Measurements from ENCODE around the gene DPY19L1.
"Not testable (repeated sequence)": the region's sequence is repeated elsewhere in the genome, so short reads cannot be mapped to it uniquely, and the experiment has no call there.

The DPY19L1 gene

DNA sequence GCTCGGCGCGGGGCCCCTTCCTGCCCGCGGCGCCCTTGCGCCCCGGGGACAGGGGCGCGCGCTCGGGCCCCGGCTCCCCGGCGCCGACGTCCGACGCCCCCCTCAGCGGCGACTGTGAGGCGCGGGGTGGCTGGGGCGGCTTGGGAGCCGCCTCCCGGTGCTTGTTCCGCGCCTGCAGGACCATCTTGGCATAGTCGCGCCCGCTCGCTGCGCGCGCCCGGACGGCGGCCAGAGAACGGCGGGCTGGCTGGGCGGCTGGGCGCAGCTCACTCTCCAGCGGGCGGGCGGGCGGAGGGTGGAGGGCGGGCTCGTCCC lies at the start of gene DPY19L1:
TSS of gene DPY19L1 (minus strand) at position 275 of the 315 bp plus-strand sequence. CDS start at position 184, 91 bp downstream.
- FAIRE-seq (no peak), DNase-seq (ENCODE audit: insufficient read length, low spot score) (no peak)

DNA sequence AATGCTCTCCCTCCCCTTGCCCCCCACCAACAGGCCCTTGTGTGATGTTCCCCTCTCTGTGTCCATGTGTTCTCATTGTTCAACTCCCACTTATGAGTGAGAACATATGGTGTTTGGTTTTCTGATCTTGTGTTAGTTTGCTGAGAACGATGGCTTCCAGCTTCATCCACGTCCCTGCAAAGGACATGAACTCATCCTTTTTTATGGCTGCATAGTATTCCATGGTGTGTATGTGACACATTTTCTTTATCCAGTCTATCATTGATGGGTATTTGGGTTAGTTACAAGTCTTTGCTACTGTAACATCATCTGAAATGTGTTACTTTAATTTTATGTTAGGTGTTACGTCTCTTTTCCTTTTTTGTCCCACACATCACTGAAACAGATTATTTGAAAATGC lies 42.2 kb upstream of the DPY19L1 start:
- not testable (repeated sequence) for DNase-seq (ENCODE audit: insufficient read length, low spot score); FAIRE-seq

DNA sequence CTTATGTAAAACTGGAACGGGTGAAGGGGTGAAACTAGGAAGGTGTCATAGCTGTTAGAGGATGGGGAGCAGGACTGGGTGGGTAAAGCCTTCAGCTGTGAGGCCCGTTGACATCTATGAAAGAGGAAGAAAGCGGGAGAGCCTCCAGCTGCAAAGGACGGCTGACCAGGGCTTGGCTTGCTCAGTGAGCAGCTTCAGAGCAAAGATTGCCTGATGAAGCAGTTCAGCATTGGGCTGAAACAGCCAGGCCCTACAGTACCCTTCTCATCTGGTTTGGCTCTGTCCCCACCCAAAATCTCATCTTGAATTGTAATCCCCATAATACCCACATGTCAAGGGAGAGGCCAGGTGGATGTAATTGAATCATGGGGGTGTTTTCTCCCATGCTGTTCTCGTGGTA lies 36.7 kb upstream of the DPY19L1 start:
- FAIRE-seq, result not testable (repeated sequence)

DNA sequence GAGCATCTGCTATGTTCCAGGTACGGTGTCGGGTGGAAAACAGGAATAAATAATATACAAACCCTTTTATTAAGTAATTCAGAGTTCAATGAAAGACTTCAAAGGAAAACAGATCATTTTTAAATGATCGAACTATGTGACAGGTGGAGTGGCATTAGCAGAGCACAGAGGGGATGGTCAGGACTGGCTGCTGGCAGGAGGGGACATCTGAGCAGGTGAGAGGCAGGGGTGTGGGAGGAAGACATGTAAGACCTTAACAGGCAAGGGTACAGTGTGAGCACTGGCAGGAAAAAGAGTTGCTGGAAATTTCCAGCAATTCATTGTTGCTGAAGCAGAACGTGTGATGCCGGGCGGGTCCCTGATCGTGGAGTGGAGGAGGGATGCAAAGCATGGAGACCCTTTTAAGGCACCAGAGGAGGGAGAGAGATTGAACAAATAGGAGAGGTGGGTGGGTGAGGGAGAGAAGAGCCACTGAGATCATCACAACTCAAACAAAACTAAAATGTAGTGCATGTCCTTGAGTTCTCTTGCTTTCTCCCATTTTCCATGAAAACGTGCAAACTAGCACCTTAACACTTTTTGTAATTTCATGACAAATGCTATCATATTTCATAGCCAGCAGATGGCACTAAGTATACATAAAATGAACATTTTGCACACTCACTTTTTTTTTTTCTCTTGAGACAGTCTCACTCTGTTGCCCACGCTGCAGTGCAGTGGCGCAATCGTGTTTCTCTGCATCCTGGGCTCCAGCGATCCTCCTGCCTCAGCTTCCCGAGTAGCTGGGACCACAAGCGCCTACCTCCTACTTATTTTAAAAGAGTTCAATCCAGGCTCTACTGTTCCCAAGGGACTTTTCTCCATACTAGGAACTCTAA lies 35.9 kb upstream of the DPY19L1 start:
- not testable (repeated sequence) for DNase-seq (ENCODE audit: insufficient read length, low spot score); FAIRE-seq

More for the DNA sequence above, 36.7 kb upstream of the DPY19L1 start:
- not testable (repeated sequence) for DNase-seq (ENCODE audit: insufficient read length, low spot score)

DNA sequence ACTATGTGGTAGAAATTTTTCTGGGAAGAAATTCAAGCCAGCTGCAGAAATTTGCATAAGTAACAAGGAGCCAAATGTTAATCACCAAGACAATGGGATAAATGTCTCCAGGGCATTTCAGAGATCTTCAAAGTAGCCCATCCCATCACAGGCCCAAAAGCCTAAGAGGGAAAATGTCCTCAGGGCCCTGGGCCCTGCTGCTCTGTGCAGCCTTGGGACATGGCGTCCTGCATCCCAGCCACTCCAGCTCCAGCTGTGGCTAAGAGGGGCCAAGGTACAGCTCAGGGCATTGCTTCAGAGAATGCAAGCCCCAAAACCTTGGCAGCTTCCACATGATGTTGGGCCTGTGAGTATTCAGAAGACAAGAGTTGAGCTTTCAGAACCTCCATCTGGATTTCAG lies 31.8 kb upstream of the DPY19L1 start:
- not testable (repeated sequence) for FAIRE-seq; DNase-seq (ENCODE audit: insufficient read length, low spot score)

DNA sequence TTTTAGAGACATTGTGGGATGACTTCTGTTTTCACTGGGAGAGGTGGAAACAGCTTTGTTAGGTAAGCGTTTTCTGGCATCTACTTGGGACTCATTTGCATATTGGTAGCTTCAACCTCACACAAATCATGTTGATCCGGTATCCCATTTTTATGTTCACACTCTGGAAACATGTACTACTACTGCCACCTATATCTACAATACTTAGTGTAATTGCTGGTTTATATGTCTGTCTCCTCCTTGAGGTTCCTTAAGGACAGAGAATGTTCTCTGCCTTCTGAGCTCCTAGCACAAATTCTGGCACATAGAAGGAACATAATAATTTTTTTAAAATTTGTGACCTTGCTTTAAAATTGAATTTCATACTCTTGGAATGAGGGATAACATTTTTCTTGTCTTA lies 28.1 kb upstream of the DPY19L1 start:
- DNase-seq (ENCODE audit: insufficient read length, low spot score); FAIRE-seq: not testable (repeated sequence)

DNA sequence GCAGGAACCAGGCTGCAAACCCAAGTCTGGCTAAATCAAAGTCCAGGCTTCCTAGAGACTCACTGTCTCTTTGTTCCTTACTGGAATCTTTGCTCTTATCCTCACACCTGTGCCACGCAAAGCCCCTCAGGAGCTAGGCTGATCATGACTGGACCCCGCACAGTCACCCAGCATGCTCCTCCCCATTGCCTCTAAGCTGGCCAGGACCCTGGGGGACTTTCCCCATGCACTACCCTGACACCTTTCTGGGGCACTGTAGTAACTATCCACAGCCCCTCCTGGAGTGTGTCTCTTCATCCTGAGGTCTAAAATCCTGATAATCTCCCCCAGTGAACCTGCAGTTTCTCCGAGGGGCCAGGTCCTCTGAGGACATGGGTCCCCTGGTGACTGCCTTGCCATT lies 21.3 kb upstream of the DPY19L1 start:
- DNase-seq (ENCODE audit: insufficient read length, low spot score); FAIRE-seq: not testable (repeated sequence)

DNA sequence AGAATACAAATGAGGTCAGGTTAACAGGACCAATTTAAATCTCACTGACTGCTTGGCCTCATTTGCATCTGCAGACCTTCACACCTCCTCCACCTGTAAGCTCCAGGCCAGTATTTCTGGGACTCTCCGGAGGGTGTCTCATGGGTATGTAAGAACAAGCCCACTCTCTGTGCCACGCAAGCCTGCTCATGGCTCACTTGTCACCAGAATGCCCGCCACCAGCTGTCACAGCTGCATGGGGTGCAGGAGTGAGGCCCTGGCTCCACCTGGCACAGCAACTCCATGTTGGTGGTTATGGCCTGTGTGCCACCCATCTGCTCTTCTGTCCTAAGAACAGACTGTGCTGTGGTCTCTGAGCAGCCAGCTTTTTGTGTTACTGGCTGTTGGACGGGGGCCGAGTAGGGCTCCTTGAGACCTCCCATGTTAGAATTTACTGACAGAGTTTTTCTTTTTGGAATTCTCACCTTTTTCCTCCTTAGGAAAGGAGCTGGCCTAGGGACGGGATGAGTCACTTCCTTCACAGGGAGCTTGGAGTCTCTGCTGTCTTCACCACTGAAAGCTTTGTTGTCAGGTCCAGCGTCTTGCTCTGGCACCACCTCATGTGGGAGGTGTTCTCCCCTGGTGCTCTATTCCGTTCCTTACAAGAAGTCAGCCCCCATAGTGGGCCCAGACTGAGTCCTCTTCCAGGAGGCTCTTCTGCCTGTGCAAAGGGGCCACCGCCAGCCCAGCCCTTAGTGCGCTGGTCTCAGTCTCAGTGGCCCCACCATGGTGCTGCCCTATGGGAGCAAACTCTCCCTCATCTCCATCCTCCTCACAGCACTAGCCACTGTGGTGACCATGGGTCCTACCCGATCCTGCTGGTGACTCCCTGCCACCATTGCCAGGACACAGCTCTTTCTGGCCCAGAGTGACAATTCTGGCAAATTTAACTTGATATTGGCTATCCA lies 20.5 kb upstream of the DPY19L1 start:
- not testable (repeated sequence) for FAIRE-seq

DNA sequence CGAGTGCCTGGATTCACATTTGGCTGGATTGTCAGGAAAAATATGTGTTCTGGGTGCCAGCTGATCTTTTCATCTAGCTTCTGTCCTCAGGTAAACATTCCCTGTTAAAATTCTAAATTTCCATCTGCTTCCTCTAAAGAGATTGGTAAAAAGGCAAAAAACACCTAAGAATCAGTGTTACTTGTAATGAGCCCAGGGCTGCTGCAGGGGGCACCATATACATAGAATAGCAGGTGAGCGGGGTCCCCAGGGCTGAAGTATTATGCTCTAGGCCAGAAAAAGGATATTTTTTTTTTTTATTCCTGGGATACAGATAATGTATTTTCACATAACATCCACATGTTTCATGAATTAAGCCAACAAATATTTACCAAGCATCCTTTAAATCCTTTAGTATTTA lies 18.4 kb upstream of the DPY19L1 start:
- DNase-seq (ENCODE audit: insufficient read length, low spot score); FAIRE-seq: not testable (repeated sequence)

More for the DNA sequence above, 20.5 kb upstream of the DPY19L1 start:
- not testable (repeated sequence) for DNase-seq (ENCODE audit: insufficient read length, low spot score)

DNA sequence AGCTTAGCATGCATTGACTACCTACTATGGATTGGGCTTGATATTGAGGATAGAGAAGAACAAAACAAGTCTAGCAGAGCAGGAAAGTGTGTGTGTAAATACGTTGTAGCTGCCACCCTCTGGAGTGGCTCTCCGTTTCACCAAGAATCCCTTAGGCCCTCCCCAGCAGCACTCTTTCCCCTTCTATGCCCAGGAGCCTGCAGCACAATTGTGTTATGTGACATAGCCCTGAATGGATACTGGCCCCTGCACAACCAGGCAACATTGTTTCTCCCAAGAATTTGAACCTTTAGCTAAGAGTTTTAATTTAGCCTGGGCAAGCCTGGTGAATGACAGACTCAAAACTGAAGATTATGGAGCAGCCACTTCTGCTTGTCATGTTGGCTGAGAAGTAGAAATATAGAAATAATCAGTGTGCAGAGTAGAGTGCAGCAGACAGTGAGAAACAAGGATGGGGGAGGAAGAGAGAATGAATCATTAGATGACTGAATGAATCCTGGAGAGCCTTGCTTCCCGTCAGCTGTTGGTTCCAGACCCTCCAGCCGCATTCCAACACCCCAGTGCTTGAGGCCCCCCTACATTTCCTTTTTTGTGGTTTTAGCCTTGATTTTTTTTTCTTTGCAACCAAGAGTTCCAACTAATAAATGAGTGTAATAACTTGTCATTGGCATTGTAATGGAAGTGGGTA lies 16.3 kb upstream of the DPY19L1 start:
- not testable (repeated sequence) for DNase-seq (ENCODE audit: insufficient read length, low spot score); FAIRE-seq

DNA sequence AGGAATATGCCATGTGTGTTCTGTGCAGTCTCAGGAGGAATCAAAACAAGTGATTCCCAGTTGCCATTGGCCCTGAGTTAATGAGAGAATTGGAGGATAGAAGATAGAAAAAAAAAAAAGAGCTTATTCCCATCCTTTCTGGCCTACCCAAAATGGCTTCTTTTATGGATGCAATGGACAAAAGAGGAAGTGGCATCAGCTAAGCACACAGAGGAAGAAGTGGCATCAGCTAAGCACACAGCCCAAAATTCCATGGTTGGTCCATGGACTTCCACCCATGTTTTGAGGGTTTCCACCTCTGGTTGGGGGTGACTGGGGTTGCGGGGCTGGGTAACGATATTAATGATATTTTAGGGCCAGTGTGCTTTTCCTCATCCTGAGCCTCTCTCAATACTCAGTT lies 11.1 kb upstream of the DPY19L1 start:
- DNase-seq (ENCODE audit: insufficient read length, low spot score); FAIRE-seq: not testable (repeated sequence)

DNA sequence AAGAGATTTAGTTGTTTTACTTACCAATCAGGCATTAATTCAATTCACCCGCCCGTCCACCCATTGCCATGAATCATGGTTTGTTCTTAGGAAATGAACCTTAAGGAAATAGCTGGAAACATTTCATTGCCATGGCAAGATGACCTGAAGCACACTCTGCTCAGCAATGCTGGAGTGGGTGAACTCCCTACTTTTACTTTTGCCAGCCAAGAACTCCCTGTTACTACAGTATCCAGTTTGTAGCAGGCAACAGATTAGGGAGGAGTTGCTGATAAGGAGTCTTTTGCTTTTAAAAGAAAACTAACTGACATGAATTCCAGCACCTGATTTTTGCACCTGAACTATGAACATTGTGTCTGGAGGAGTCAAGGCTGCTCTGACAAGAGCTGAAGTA lies 10.6 kb upstream of the DPY19L1 start:
- not testable (repeated sequence) for FAIRE-seq; DNase-seq (ENCODE audit: insufficient read length, low spot score)

DNA sequence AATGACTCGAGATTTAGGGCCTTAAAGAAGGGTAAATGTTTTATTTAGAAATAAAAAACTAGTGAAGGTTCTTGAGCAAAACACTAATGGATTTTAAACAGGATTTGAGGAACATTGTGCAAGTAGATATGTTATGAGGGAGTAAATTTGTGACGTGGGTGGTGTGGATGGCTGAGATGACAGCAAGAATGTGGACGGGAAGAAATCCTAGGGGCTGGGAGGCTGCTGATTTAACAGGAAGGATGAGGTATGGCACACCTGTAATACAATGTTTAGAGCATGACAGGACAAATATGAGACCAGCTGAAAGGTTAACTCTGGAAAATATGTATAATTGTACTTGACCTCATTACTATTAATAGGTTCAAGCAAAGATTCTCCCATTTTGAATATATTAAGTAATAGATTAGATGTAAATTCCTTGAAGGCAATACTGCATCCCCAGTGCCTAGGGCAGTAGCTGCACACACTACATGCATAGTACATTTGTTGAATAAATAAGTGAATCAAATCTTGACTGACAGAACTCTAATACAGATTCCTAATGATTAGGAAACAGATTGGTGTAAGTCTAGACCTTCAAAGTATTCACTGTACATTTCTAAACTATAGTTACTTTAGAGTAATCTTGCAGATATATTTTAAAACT lies 10.1 kb upstream of the DPY19L1 start:
- not testable (repeated sequence) for FAIRE-seq; DNase-seq (ENCODE audit: insufficient read length, low spot score)

DNA sequence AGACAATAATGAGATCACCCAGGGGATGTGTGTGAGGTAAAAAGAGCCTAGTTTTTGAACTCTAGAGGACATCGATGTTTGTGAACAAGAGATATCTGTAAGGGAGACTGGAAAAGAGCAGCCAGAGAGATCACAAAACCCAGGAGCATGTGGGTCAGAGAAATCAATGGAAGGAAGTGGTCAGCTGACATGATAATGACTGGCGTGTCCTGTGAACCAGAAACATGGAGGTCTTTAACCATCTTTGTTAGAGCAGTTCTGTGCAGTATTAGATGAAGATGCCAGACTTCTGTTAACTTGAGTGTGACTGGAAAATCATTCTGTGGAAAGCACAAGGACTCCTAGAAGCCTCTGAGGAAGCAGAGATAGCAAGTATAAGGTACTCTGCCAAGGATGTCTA lies 6.0 kb upstream of the DPY19L1 start:
- DNase-seq (ENCODE audit: insufficient read length, low spot score); FAIRE-seq: not testable (repeated sequence)

DNA sequence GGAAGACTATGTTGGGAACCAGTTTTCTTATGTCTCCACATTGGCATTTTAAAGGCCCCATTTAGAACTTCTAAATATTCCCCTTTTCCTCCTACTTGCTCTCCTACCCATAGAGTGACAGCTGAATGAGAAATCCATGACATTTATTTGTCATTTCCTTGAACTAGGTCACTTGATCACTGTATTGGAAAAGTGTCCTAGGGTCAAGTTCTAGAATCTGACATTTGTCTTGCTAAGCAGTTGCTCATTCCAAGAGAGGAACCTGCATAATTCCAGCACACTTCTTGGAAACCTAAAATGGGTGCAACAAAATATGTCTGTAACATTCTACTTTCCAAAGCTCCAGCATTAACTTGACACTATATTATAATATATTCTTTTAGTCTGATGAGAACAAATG lies 3.6 kb upstream of the DPY19L1 start:
- FAIRE-seq (no peak), DNase-seq (ENCODE audit: insufficient read length, low spot score) (no peak)

DNA sequence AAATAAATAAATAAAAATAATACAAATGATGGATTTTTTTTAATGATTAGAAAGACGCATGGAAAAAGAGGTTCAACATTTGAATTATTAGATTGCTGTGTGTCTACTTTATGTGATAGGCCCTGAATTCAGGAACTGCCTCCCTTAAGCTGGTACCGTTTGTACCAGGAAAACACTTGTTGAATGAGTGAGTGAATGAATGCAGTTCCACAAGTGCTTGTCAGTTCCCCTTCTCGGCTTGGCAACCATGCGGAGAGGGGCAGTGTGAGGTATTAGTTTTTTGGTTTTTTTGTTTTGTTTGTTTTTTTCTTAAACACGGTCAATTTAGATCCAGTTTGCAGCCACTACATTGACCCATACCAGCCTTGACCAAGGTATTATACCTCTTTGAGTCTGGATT lies 2.1 kb upstream of the DPY19L1 start:
- no peak for FAIRE-seq

DNA sequence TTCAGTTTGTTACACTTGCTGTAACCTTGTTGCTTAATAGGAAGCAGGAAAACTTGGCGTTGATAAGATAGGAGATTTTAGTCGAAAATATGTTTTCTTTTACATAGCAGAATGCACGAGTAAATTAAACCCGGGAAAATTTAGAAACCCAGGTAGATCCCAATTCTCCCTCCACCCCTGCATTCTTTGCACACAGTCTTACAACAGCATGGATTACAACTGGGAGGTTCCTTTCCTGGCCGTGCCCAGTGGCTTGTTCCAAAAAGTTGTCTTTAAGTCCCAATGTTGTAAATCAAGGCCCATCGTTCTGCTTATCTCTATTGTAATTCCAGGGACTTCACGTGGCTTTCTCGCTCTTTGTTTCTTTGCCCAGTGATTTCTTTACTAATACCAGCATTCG lies 1.1 kb upstream of the DPY19L1 start:
- DNase-seq (ENCODE audit: insufficient read length, low spot score) (no peak), FAIRE-seq (no peak)

More for the DNA sequence above, 2.1 kb upstream of the DPY19L1 start:
- DNase-seq (ENCODE audit: insufficient read length, low spot score), result no peak

DNA sequence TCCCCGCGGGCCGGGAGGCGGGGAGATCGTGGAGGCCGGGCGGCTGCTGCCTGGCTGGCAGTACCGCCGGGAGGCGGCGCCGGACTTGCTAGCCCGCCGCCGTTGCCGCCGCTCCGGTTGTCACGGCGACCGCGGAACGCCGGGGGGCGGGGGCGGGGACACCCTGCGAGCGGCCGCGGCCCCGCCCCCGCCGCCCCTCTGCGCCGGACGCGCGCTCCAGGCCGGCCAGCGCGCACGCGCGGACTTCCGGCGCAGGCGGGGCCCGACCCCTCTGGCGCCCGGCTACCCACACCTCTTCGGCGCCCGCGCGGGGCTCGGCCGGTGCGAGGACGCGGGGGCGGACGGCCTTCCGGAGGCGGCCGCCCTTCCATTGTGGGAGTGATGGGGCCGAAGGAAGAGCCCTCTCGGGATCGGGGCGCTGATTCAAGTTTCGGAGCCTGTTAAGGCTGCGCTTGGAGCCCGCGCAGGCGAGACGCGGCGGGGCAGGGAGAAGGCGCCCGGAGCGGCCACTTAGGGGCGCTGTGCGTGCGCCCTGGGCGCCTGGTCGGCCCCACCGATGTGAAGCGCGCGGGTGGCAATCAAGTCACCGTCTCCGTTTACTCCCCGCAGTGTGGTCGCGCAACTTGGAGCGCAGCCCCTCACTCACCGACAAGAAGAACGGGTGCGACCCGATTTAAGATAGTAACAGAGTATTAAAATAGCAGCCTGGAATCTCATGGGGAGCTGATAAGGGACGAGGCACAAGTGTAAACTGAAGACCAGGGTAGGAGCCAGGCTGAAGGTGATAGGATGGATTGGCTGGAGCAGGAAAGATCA lies 449 bp upstream of the DPY19L1 start:
- FAIRE-seq (peak; percentile 55), DNase-seq (ENCODE audit: insufficient read length, low spot score) (peak; percentile 95)

Data from GM19239 (cell line).